GM12878 (cell line): ENCODE data around the gene EPB41L4B. TPM values are rescaled to one million over a fixed set of nuclear protein-coding genes. Genes with fewer than 3 reads are reported as not detected.

Experiments
- ATAC-seq: fragments of 200-7000 bp; cut with Tn5 transposase; 3 replicates; pipeline ENCODE4 v1.9.1; 2020; ENCODE audit warnings: mild to moderate bottlenecking, moderate library complexity
- BruUV-seq: library from RNA; stranded (reverse); fragments of 400-500 nt; replicated peaks from 2 replicates; lab custom pipeline; 2021; lab: Mats Ljungman, UMichigan
- CTCF ChIA-PET: fragments of 300-600 bp; sonication (Branson Sonifier 250); formaldehyde crosslinking; extraction: SDS; loops from one replicate; lab custom pipeline; 2021; ENCODE audit warnings: inconsistent platforms; lab: Yijun Ruan, JAX
- POLR2A ChIA-PET: fragments of 350-600 bp; formaldehyde crosslinking; extraction: SDS; loops from one replicate; lab custom pipeline; 2021; ENCODE audit warnings: inconsistent platforms; lab: Charles Lee
- RAD21 ChIA-PET: fragments of 300-600 bp; sonication (Branson Sonifier 250); formaldehyde crosslinking; loops from one replicate; lab custom pipeline; 2023; ENCODE audit warnings: antibody characterized with exemption; ENCODE audit not compliant: unreplicated experiment; lab: Charles Lee
- SMC1A ChIA-PET: fragments of 300-600 bp; sonication (Branson Sonifier 250); formaldehyde crosslinking; loops from one replicate; lab custom pipeline; 2023; ENCODE audit not compliant: unreplicated experiment, uncharacterized antibody; lab: Charles Lee
- DNase-seq: peaks from one replicate; pipeline ENCODE4 v3.0.0-alpha.2; 2011; ENCODE audit warnings: low read depth, low spot score
- FAIRE-seq: peaks from 3 replicates; lab custom pipeline; 2011; peaks lifted over from hg19 to GRCh38; lab: Jason Lieb, UNC
- H2AFZ ChIP-seq: 2 replicates; pipeline ENCODE4 v1.6.0; 2011; ENCODE audit warnings: low read depth, low read length, control low read depth; ENCODE audit not compliant: control insufficient read depth
- H3K27ac ChIP-seq: 2 replicates; pipeline ENCODE4 v1.5.1; 2011; ENCODE audit warnings: control low read depth; ENCODE audit not compliant: control insufficient read depth, insufficient read depth
- H3K27me3 ChIP-seq, 2 experiments: replicated peaks in 1 of 2; 2 replicates each; pipeline versions ENCODE4 v1.6.0 to v1.6.1; 2011; ENCODE audit warnings: low read length in 1 of 2; ENCODE audit not compliant: control insufficient read depth in 2 of 2, insufficient read depth in 2 of 2
- H3K36me3 ChIP-seq, 2 experiments: 2 replicates each; pipeline ENCODE4 v1.5.1; 2011; ENCODE audit warnings: low read length in 1 of 2; ENCODE audit not compliant: control insufficient read depth in 2 of 2, insufficient read depth in 2 of 2
- H3K4me1 ChIP-seq: 2 replicates; pipeline ENCODE4 v1.6.1; 2011; ENCODE audit warnings: mild to moderate bottlenecking, low read length, moderate library complexity, mixed read lengths; ENCODE audit not compliant: control insufficient read depth, insufficient read depth
- H3K4me2 ChIP-seq: 2 replicates; pipeline ENCODE4 v1.6.0; 2011; ENCODE audit warnings: control low read depth; ENCODE audit not compliant: control insufficient read depth, insufficient read depth
- H3K4me3 ChIP-seq: fragments of 200-600 bp; sonication (generic); 2 replicates; pipeline ENCODE4 v1.5.1; 2016
- H3K79me2 ChIP-seq: 2 replicates; pipeline ENCODE4 v1.6.0; 2011; ENCODE audit warnings: low read length; ENCODE audit not compliant: control insufficient read depth, insufficient read depth
- H3K9ac ChIP-seq: 2 replicates; pipeline ENCODE4 v1.8.0; 2011; ENCODE audit warnings: low read length, control low read depth, mixed read lengths; ENCODE audit not compliant: control insufficient read depth, insufficient read depth
- H3K9me3 ChIP-seq: replicated peaks from 3 replicates; pipeline ENCODE4 v1.5.1; 2011; ENCODE audit warnings: mild to moderate bottlenecking, low read length; ENCODE audit not compliant: control insufficient read depth, insufficient read depth
- H4K20me1 ChIP-seq: 2 replicates; pipeline ENCODE4 v1.6.0; 2011; ENCODE audit not compliant: control insufficient read depth, insufficient read depth
- BCLAF1 ChIP-seq: fragments of 450-650 bp; IDR thresholded peaks from 2 replicates; pipeline ENCODE4 v1.6.1; 2017; ENCODE audit warnings: antibody characterized with exemption, mild to moderate bottlenecking, moderate library complexity
- CEBPB ChIP-seq, 2 experiments: fragments of 150-350 bp in 1 of 2; IDR thresholded peaks; 2 replicates each; pipeline ENCODE4 v1.6.1; 2012 to 2014; ENCODE audit warnings: low read depth in 2 of 2, low read length in 2 of 2, borderline replicate concordance in 1 of 2, inconsistent platforms in 1 of 2
- EP300 ChIP-seq, 2 experiments: fragments of 150-350 bp in 1 of 2; IDR thresholded peaks; 2 replicates each; pipeline ENCODE4 v1.6.1; 2011 to 2012; ENCODE audit warnings: low read depth in 2 of 2, low read length in 2 of 2, borderline replicate concordance in 1 of 2, improper control_type of control experiment in 1 of 2, inconsistent platforms in 1 of 2; ENCODE audit not compliant: control insufficient read depth in 1 of 2
- HSF1 ChIP-seq: fragments of 150-350 bp; IDR thresholded peaks from 2 replicates; pipeline ENCODE4 v1.6.1; 2014; ENCODE audit warnings: mild to moderate bottlenecking, low read depth, low read length
- KLF5 ChIP-seq: fragments of 450-650 bp; IDR thresholded peaks from 2 replicates; pipeline ENCODE4 v1.6.1; 2014; ENCODE audit warnings: mild to moderate bottlenecking; ENCODE audit not compliant: partially characterized antibody
- MEF2B ChIP-seq: fragments of 450-650 bp; IDR thresholded peaks from 2 replicates; pipeline ENCODE4 v1.6.1; 2018; ENCODE audit warnings: mild to moderate bottlenecking, moderate library complexity; ENCODE audit not compliant: partially characterized antibody, poor library complexity, severe bottlenecking
- RFX5 ChIP-seq: IDR thresholded peaks from 2 replicates; pipeline ENCODE4 v1.6.1; 2011; ENCODE audit warnings: low read depth, low read length, improper control_type of control experiment
- SIX5 ChIP-seq: IDR thresholded peaks from 2 replicates; pipeline ENCODE4 v1.6.1; 2011; ENCODE audit warnings: mild to moderate bottlenecking, low read depth, low read length, moderate library complexity; ENCODE audit not compliant: severe bottlenecking
- SUZ12 ChIP-seq: fragments of 200-600 bp; sonication (generic); IDR thresholded peaks from one replicate; pipeline ENCODE4 v1.6.1; 2018; ENCODE audit warnings: antibody characterized with exemption, mild to moderate bottlenecking; ENCODE audit not compliant: unreplicated experiment
- TBL1XR1 ChIP-seq: IDR thresholded peaks from 2 replicates; pipeline ENCODE4 v1.6.1; 2012; ENCODE audit warnings: low read depth, low read length, improper control_type of control experiment
- ZBED1 ChIP-seq: IDR thresholded peaks from 2 replicates; pipeline ENCODE4 v1.6.1; 2016; ENCODE audit warnings: borderline replicate concordance
- WGBS: methylation state at CpG from one replicate; pipeline ENCODE4 v1.1.6; 2016; ENCODE audit warnings: low lambda C conversion rate; ENCODE audit not compliant: insufficient replicate concordance, insufficient coverage; ENCODE audit errors: missing lambda C conversion rate; 5-methylcytosine and 5-hydroxymethylcytosine counted together
- in situ Hi-C: fragments of 300-500 bp; cut with MboI; formaldehyde crosslinking; loops from 9 replicates; pipeline ENCODE4 v1.14.3; 2018; ENCODE audit warnings: mixed read lengths
- intact Hi-C: fragments of 100-400 bp; cut with micrococcal nuclease; formaldehyde crosslinking; loops from one replicate; pipeline ENCODE4 v1.14.2; 2022; ENCODE audit not compliant: unreplicated experiment
- polyA plus RNA-seq, 11 experiments: library from polyadenylated mRNA; depleted of rRNA in 4 of 11; unstranded in 6 of 11; stranded (reverse) in 5 of 11; fragments of >200 nt; fragmentation: Nextera tagmentation in 4 of 11; fragmentation: Illumina TruSeq in 1 of 11; extraction: Ambion mirVana in 4 of 11; extraction: Trizol in 1 of 11; gene quantifications; 1 replicate in 1 of 11; 2 replicates in 10 of 11; pipeline versions ENCODE4 v1.2.1 to v1.2.3, GENCODE V29; 2011 to 2016; ENCODE audit warnings: inconsistent platforms in 2 of 11, missing spikeins in 2 of 11, low read depth in 1 of 11
- total RNA-seq, 4 experiments: library from RNA; depleted of rRNA in 3 of 4; stranded (reverse); fragments of >200 nt in 3 of 4; fragmentation: Illumina TruSeq in 1 of 4; extraction: Trizol in 1 of 4; gene quantifications; 2 replicates each; pipeline versions ENCODE4 v1.2.1 to v1.2.3, GENCODE V29; 2013 to 2021
- TF ChIP-seq, protein P1 (sequence below): fragments of 450-650 bp; formaldehyde crosslinking; IDR thresholded peaks from 2 replicates; pipeline ENCODE4 v1.4.0; 2020; ENCODE audit warnings: mild to moderate bottlenecking, moderate library complexity
- TF ChIP-seq, protein P2 (sequence below): IDR thresholded peaks from 2 replicates; pipeline ENCODE4 v1.6.1; 2011; ENCODE audit warnings: low read depth, mild to moderate bottlenecking, low read length, moderate library complexity, borderline replicate concordance; ENCODE audit errors: extremely low read depth
- TF ChIP-seq, protein P3 (sequence below): IDR thresholded peaks from 2 replicates; pipeline ENCODE4 v1.6.1; 2012; ENCODE audit warnings: low read depth, low read length, improper control_type of control experiment

Gene EPB41L4B
- total and polyA plus RNA-seq, 10 of the 15 experiments (the other 5 are each of a cell fraction or from before 2014, with no cell fraction given) = 0.04 to 0.75 (median 0.13) TPM; not detected in 1

- no peaks in the 10 kb centered on the region for H3K79me2 ChIP-seq
- H3K27ac ChIP-seq = no peak overlapping the region
- H3K4me1 ChIP-seq = no peaks in the 10 kb centered on the region
- no peak overlapping the region for H3K4me3 ChIP-seq
- H4K20me1 ChIP-seq = no peaks in the 10 kb centered on the region
- no peak overlapping the region for H3K9ac ChIP-seq
- FAIRE-seq (no peak), ATAC-seq (no peak), DNase-seq (no peak)
- peaks cover 0 to 1% of the 10 kb centered on the region in 2 experiments; a peak in 1 of 4 replicates for H3K27me3 ChIP-seq
- WGBS = 77% methylated on average over 10 of the region's 10 CpGs
- ChIA-PET RAD21 (no interaction called here), POLR2A (no interaction called here), CTCF (no interaction called here), SMC1A (no interaction called here)
- H3K4me2 ChIP-seq = no peak overlapping the region
- H3K9me3 ChIP-seq = no peaks in the 10 kb centered on the region
- in situ Hi-C loops = no loop called here
- no TSS peak for BruUV-seq
- no peaks in the 10 kb centered on the region for H3K36me3 ChIP-seq
- no peak overlapping the region for H2AFZ ChIP-seq
- intact Hi-C loops = no loop called here
- TF ChIP-seq SUZ12 (no peak), HSF1 (no peak), EP300 (IDR thresholded peaks at IDR 0.05; ENCODE audit: borderline replicate concordance in 1 of 2, control insufficient read depth in 1 of 2, low read depth in 2 of 2, low read length in 2 of 2) (no peak), CEBPB (IDR thresholded peaks at IDR 0.05; ENCODE audit: borderline replicate concordance in 1 of 2, low read depth in 2 of 2, low read length in 2 of 2) (no peak), TBL1XR1 (no peak), RFX5 (no peak), MEF2B (no peak), ZBED1 (no peak), SIX5 (no peak), KLF5 (no peak), BCLAF1 (no peak)
- TF ChIP-seq, protein P1, sequence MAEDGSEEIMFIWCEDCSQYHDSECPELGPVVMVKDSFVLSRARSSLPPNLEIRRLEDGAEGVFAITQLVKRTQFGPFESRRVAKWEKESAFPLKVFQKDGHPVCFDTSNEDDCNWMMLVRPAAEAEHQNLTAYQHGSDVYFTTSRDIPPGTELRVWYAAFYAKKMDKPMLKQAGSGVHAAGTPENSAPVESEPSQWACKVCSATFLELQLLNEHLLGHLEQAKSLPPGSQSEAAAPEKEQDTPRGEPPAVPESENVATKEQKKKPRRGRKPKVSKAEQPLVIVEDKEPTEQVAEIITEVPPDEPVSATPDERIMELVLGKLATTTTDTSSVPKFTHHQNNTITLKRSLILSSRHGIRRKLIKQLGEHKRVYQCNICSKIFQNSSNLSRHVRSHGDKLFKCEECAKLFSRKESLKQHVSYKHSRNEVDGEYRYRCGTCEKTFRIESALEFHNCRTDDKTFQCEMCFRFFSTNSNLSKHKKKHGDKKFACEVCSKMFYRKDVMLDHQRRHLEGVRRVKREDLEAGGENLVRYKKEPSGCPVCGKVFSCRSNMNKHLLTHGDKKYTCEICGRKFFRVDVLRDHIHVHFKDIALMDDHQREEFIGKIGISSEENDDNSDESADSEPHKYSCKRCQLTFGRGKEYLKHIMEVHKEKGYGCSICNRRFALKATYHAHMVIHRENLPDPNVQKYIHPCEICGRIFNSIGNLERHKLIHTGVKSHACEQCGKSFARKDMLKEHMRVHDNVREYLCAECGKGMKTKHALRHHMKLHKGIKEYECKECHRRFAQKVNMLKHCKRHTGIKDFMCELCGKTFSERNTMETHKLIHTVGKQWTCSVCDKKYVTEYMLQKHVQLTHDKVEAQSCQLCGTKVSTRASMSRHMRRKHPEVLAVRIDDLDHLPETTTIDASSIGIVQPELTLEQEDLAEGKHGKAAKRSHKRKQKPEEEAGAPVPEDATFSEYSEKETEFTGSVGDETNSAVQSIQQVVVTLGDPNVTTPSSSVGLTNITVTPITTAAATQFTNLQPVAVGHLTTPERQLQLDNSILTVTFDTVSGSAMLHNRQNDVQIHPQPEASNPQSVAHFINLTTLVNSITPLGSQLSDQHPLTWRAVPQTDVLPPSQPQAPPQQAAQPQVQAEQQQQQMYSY (CRISPR knock-in tag) = no peak
- TF ChIP-seq, protein P2, sequence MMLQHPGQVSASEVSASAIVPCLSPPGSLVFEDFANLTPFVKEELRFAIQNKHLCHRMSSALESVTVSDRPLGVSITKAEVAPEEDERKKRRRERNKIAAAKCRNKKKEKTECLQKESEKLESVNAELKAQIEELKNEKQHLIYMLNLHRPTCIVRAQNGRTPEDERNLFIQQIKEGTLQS = no peak
- TF ChIP-seq, protein P3, sequence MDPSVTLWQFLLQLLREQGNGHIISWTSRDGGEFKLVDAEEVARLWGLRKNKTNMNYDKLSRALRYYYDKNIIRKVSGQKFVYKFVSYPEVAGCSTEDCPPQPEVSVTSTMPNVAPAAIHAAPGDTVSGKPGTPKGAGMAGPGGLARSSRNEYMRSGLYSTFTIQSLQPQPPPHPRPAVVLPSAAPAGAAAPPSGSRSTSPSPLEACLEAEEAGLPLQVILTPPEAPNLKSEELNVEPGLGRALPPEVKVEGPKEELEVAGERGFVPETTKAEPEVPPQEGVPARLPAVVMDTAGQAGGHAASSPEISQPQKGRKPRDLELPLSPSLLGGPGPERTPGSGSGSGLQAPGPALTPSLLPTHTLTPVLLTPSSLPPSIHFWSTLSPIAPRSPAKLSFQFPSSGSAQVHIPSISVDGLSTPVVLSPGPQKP = no peak
Measured at GRCh38 chr9:109256336-109256735, 64.5 kb downstream of the EPB41L4B start.
